ENCODE measurements around the gene VPS35. TPM values are rescaled to one million over a fixed set of nuclear protein-coding genes. Genes with fewer than 3 reads are reported as not detected.
"Not testable (repeated sequence)": the region's sequence is repeated elsewhere in the genome, so short reads cannot be mapped to it uniquely, and the experiment has no call there.

Gene VPS35
- total RNA-seq, 1 experiment from 2014 or later: 129 TPM

- no peak for DNase-seq (ENCODE audit: low read depth)
Measured at GRCh38 chr16:46712911-46713310, 23.9 kb upstream of the VPS35 start.

GRCh38 chr16:46711106-46712058, 22.4 kb upstream of the VPS35 start:
- no peak for DNase-seq (ENCODE audit: low read depth)

- DNase-seq (ENCODE audit: low read depth): no peak
Measured at GRCh38 chr16:46709469-46710005, 20.6 kb upstream of the VPS35 start.

- no peak for DNase-seq (ENCODE audit: low read depth)
Measured at GRCh38 chr16:46706642-46707041, 17.7 kb upstream of the VPS35 start.

GRCh38 chr16:46702030-46702429, 13.1 kb upstream of the VPS35 start:
- no peak for DNase-seq (ENCODE audit: low read depth)

GRCh38 chr16:46701615-46702014, 12.6 kb upstream of the VPS35 start:
- no peak for DNase-seq (ENCODE audit: low read depth)

GRCh38 chr16:46700048-46700447, 11.1 kb upstream of the VPS35 start:
- no peak for DNase-seq (ENCODE audit: low read depth)

GRCh38 chr16:46696957-46697356, 8.0 kb upstream of the VPS35 start:
- DNase-seq (ENCODE audit: low read depth): no peak

- DNase-seq (ENCODE audit: low read depth): no peak
Measured at GRCh38 chr16:46695937-46696336, 7.0 kb upstream of the VPS35 start.

GRCh38 chr16:46693598-46693997, 4.6 kb upstream of the VPS35 start:
- no peak for DNase-seq (ENCODE audit: low read depth)

- no peak for DNase-seq (ENCODE audit: low read depth)
Measured at GRCh38 chr16:46691726-46692125, 2.7 kb upstream of the VPS35 start.

GRCh38 chr16:46690281-46691178, 1.6 kb upstream of the VPS35 start:
- no peak for DNase-seq (ENCODE audit: low read depth)

GRCh38 chr16:46689365-46690280, 645 bp upstream of the VPS35 start, which contains the start of gene ORC6:
Gene ORC6 (plus strand): TSS chr16:46689659. CDS start chr16:46689706, 47 bp downstream.
- DNase-seq (ENCODE audit: low read depth): peak; percentile 96

- DNase-seq (ENCODE audit: low read depth): no peak
Measured at GRCh38 chr16:46688101-46688653, 801 bp downstream of the VPS35 start.

GRCh38 chr16:46687486-46687885, 1.5 kb downstream of the VPS35 start:
- DNase-seq (ENCODE audit: low read depth): no peak

GRCh38 chr16:46686815-46687473, 2.0 kb downstream of the VPS35 start:
- DNase-seq (ENCODE audit: low read depth): no peak

- not testable (repeated sequence) for DNase-seq (ENCODE audit: low read depth)
Measured at GRCh38 chr16:46681867-46682266, 7.1 kb downstream of the VPS35 start.

GRCh38 chr16:46677943-46678342, 11.0 kb downstream of the VPS35 start:
- not testable (repeated sequence) for DNase-seq (ENCODE audit: low read depth)

GRCh38 chr16:46673320-46674013, 15.5 kb downstream of the VPS35 start:
- DNase-seq (ENCODE audit: low read depth): peak; percentile 61
